HK-2 (cell line): Measurements from ENCODE around the gene RAP1GAP.
A peak's percentile ranks its signal among the peaks of the same experiment; 100 is the strongest.

Source experiments
- DNase-seq: peaks from one replicate; pipeline ENCODE4 v3.0.0-alpha.2; 2018; ENCODE audit not compliant: unreplicated experiment

The RAP1GAP gene

GRCh38 chr1:21625390-21626190, 43.6 kb downstream of the RAP1GAP start:
- DNase-seq = no peak

- DNase-seq = no peak
These were observed 44.4 kb downstream of the RAP1GAP start for GRCh38 chr1:21624571-21625389.

GRCh38 chr1:21623410-21623961, 45.7 kb downstream of the RAP1GAP start:
- DNase-seq = peak; percentile 43

- DNase-seq = no peak
These were observed 46.5 kb downstream of the RAP1GAP start for GRCh38 chr1:21622466-21623315.

- DNase-seq = no peak
These were observed 47.3 kb downstream of the RAP1GAP start for GRCh38 chr1:21621761-21622436.

GRCh38 chr1:21621051-21621450, 48.1 kb downstream of the RAP1GAP start:
- DNase-seq = no peak

- DNase-seq = no peak
These were observed 48.7 kb downstream of the RAP1GAP start for GRCh38 chr1:21620496-21620895.

- no peak for DNase-seq
These were observed 49.1 kb downstream of the RAP1GAP start for GRCh38 chr1:21620011-21620410.

- DNase-seq = no peak
These were observed 49.7 kb downstream of the RAP1GAP start for GRCh38 chr1:21619375-21619947.

- DNase-seq = no peak
These were observed 50.4 kb downstream of the RAP1GAP start for GRCh38 chr1:21618561-21619374.

GRCh38 chr1:21618059-21618458, 51.1 kb downstream of the RAP1GAP start:
- no peak for DNase-seq

GRCh38 chr1:21617126-21617738, 51.9 kb downstream of the RAP1GAP start:
- DNase-seq = no peak

GRCh38 chr1:21616372-21616771, 52.8 kb downstream of the RAP1GAP start:
- DNase-seq = no peak

- no peak for DNase-seq
These were observed 54.6 kb downstream of the RAP1GAP start for GRCh38 chr1:21614419-21615115.

GRCh38 chr1:21613072-21613867, 55.9 kb downstream of the RAP1GAP start:
- DNase-seq = no peak

- no peak for DNase-seq
These were observed 57.1 kb downstream of the RAP1GAP start for GRCh38 chr1:21612057-21612456.

GRCh38 chr1:21610989-21611785, 58.0 kb downstream of the RAP1GAP start:
- DNase-seq = no peak
